Activated T-helper 17 cell treated with anti-CD3 and anti-CD28 coated beads, Interleukin-2, amount 50 U/mL, for 72 hours (primary cell): ENCODE measurements around the gene ZBTB45. TPM values are rescaled to one million over a fixed set of nuclear protein-coding genes. Genes with fewer than 3 reads are reported as not detected.

Experiments used
- ATAC-seq: fragments of 150-1000 bp; cut with Tn5 transposase; replicated peaks from 2 replicates; pipeline ENCODE4 v1.10.0; 2021; ENCODE audit warnings: mild to moderate bottlenecking, moderate library complexity
- H3K27ac Mint-ChIP-seq: one replicate; pipeline ENCODE4 v1.8.0; 2022; ENCODE audit warnings: mixed read lengths
- H3K27me3 Mint-ChIP-seq: one replicate; pipeline ENCODE4 v1.8.0; 2022; ENCODE audit warnings: mixed read lengths
- H3K36me3 Mint-ChIP-seq: one replicate; pipeline ENCODE4 v1.8.0; 2022; ENCODE audit warnings: low read depth, mild to moderate bottlenecking, mixed read lengths
- H3K4me1 Mint-ChIP-seq: one replicate; pipeline ENCODE4 v1.8.0; 2022; ENCODE audit warnings: mixed read lengths
- H3K4me3 Mint-ChIP-seq: one replicate; pipeline ENCODE4 v1.8.0; 2022; ENCODE audit warnings: mild to moderate bottlenecking, mixed read lengths
- H3K9me3 Mint-ChIP-seq: one replicate; pipeline ENCODE4 v1.8.0; 2022; ENCODE audit warnings: mixed read lengths
- total RNA-seq, 2 donors: library from RNA; stranded (reverse); gene quantifications; one replicate each; pipeline ENCODE4 v1.2.3, GENCODE V29; 2022

ZBTB45 gene
- 10 to 100 TPM; 11.0 to 14.3 TPM for total RNA-seq

- Mint-ChIP-seq H3K4me1 (peaks cover 18% of the 10 kb centered on the region), H3K27ac (peak within 1 kb of the TSS; percentile 96), H3K9me3 (no peaks in the 10 kb centered on the region), H3K27me3 (no peaks in the 10 kb centered on the region), H3K36me3 (peaks cover 36% of the 10 kb centered on the region), H3K4me3 (peak within 1 kb of the TSS; percentile 89)
- peak; percentile 86 for ATAC-seq
These were observed at the start of gene ZBTB45 for GRCh38 chr19:58519355-58520256. TSS of gene ZBTB45 (minus strand) at chr19:58519810. CDS start at chr19:58517673, 2,137 bp downstream.

- no peaks in the 10 kb centered on the region for H3K9me3 Mint-ChIP-seq
- peak overlapping the region; percentile 40 for H3K27ac Mint-ChIP-seq
- ATAC-seq = no peak
- H3K4me1 Mint-ChIP-seq = peaks cover 30% of the 10 kb centered on the region
- H3K4me3 Mint-ChIP-seq = no peak overlapping the region
- H3K27me3 Mint-ChIP-seq = no peaks in the 10 kb centered on the region
- peaks cover 65% of the 10 kb centered on the region for H3K36me3 Mint-ChIP-seq
These were observed 49.0 kb upstream of the ZBTB45 start for GRCh38 chr19:58568453-58569130.

GRCh38 chr19:58566989-58567388 is 47.4 kb upstream of the ZBTB45 start:
- Mint-ChIP-seq H3K9me3 (no peaks in the 10 kb centered on the region), H3K4me3 (no peak overlapping the region), H3K27ac (no peak overlapping the region), H3K36me3 (peaks cover 54% of the 10 kb centered on the region), H3K4me1 (peaks cover 21% of the 10 kb centered on the region), H3K27me3 (no peaks in the 10 kb centered on the region)
- no peak for ATAC-seq

- peaks cover 19% of the 10 kb centered on the region for H3K4me1 Mint-ChIP-seq
These were observed 44.2 kb upstream of the ZBTB45 start for GRCh38 chr19:58563823-58564222.

GRCh38 chr19:58563034-58563573 is 43.5 kb upstream of the ZBTB45 start:
- Mint-ChIP-seq H3K27me3 (no peaks in the 10 kb centered on the region), H3K4me3 (peak overlapping the region; percentile 100), H3K36me3 (peaks cover 46% of the 10 kb centered on the region), H3K4me1 (peaks cover 16% of the 10 kb centered on the region), H3K9me3 (no peaks in the 10 kb centered on the region), H3K27ac (no peak overlapping the region)
- ATAC-seq = no peak

More at GRCh38 chr19:58563823-58564222, 44.2 kb upstream of the ZBTB45 start:
- H3K9me3 Mint-ChIP-seq = no peaks in the 10 kb centered on the region
- no peak for ATAC-seq
- no peak overlapping the region for H3K27ac Mint-ChIP-seq
- H3K4me3 Mint-ChIP-seq = peak overlapping the region; percentile 100
- H3K27me3 Mint-ChIP-seq = no peaks in the 10 kb centered on the region
- H3K36me3 Mint-ChIP-seq = peaks cover 47% of the 10 kb centered on the region

- Mint-ChIP-seq H3K27ac (no peak overlapping the region), H3K4me1 (peaks cover 21% of the 10 kb centered on the region), H3K4me3 (peak overlapping the region; percentile 100), H3K27me3 (no peaks in the 10 kb centered on the region), H3K36me3 (peaks cover 46% of the 10 kb centered on the region), H3K9me3 (no peaks in the 10 kb centered on the region)
- ATAC-seq = peak; percentile 16
These were observed 42.8 kb upstream of the ZBTB45 start for GRCh38 chr19:58562122-58563033.

- H3K9me3 Mint-ChIP-seq = no peaks in the 10 kb centered on the region
- no peaks in the 10 kb centered on the region for H3K27me3 Mint-ChIP-seq
- peaks cover 51% of the 10 kb centered on the region for H3K36me3 Mint-ChIP-seq
- H3K4me1 Mint-ChIP-seq = peaks cover 23% of the 10 kb centered on the region
- no peak overlapping the region for H3K27ac Mint-ChIP-seq
- peak overlapping the region; percentile 100 for H3K4me3 Mint-ChIP-seq
- ATAC-seq = no peak
These were observed 41.9 kb upstream of the ZBTB45 start for GRCh38 chr19:58561373-58562121.

GRCh38 chr19:58560921-58561320 is 41.3 kb upstream of the ZBTB45 start:
- Mint-ChIP-seq H3K27ac (no peak overlapping the region), H3K36me3 (peaks cover 51% of the 10 kb centered on the region), H3K9me3 (no peaks in the 10 kb centered on the region), H3K4me3 (peak overlapping the region; percentile 100), H3K27me3 (no peaks in the 10 kb centered on the region), H3K4me1 (peaks cover 28% of the 10 kb centered on the region)
- ATAC-seq = no peak

GRCh38 chr19:58560007-58560887 is 40.6 kb upstream of the ZBTB45 start:
- Mint-ChIP-seq H3K4me1 (peaks cover 28% of the 10 kb centered on the region), H3K27me3 (no peaks in the 10 kb centered on the region), H3K27ac (peak overlapping the region; percentile 100), H3K9me3 (no peaks in the 10 kb centered on the region), H3K4me3 (peak overlapping the region; percentile 100), H3K36me3 (peaks cover 56% of the 10 kb centered on the region)
- ATAC-seq = no peak

- ATAC-seq = peak; percentile 39
- peak overlapping the region; percentile 100 for H3K27ac Mint-ChIP-seq
- peaks cover 27% of the 10 kb centered on the region for H3K4me1 Mint-ChIP-seq
- peaks cover 64% of the 10 kb centered on the region for H3K36me3 Mint-ChIP-seq
- no peaks in the 10 kb centered on the region for H3K9me3 Mint-ChIP-seq
- no peaks in the 10 kb centered on the region for H3K27me3 Mint-ChIP-seq
- H3K4me3 Mint-ChIP-seq = peak overlapping the region; percentile 100
These were observed 39.8 kb upstream of the ZBTB45 start for GRCh38 chr19:58559275-58560006.

- peak overlapping the region; percentile 100 for H3K27ac Mint-ChIP-seq
- H3K36me3 Mint-ChIP-seq = peaks cover 66% of the 10 kb centered on the region
- H3K9me3 Mint-ChIP-seq = no peaks in the 10 kb centered on the region
- H3K4me1 Mint-ChIP-seq = peaks cover 28% of the 10 kb centered on the region
- peak; percentile 73 for ATAC-seq
- H3K4me3 Mint-ChIP-seq = peak overlapping the region; percentile 100
- no peaks in the 10 kb centered on the region for H3K27me3 Mint-ChIP-seq
These were observed 39.1 kb upstream of the ZBTB45 start for GRCh38 chr19:58558623-58559274.
